Medulla oblongata (tissue), 1 donor: Measurements from ENCODE around the gene PINK1.
"Not testable (repeated sequence)": the region's sequence is repeated elsewhere in the genome, so short reads cannot be mapped to it uniquely, and the experiment has no call there.

Experiments
- DNase-seq: peaks from one replicate; pipeline ENCODE4 v3.0.0-alpha.2; 2015; ENCODE audit errors: extremely low spot score

PINK1 gene

DNA sequence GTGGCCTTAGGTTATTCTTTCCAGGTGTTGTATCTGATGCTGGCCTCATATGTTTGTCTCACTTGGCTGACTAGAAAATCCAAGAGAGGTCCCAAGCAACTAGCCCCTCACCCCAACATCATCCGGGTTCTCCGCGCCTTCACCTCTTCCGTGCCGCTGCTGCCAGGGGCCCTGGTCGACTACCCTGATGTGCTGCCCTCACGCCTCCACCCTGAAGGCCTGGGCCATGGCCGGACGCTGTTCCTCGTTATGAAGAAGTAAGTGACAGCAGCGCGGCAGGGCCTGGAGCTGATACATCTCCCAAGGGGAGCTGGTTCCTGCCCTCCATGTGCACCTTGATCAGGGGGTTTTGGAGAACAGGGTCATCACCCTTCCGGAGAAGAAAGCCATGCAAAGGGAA is 11.2 kb downstream of the PINK1 start:
- DNase-seq: no peak

DNA sequence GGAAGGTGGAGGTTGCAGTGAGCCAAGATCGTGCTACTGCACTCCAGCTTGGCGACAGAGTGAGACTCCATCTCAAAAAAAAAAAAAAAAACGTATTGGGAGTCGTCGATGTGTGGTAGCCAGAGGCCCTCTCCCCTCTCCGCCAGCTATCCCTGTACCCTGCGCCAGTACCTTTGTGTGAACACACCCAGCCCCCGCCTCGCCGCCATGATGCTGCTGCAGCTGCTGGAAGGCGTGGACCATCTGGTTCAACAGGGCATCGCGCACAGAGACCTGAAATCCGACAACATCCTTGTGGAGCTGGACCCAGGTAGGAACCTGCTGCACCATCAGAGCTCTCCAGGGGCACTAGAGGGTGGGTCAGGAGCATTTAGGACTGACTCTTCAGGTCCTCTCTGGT is 12.2 kb downstream of the PINK1 start:
- DNase-seq: no peak

DNA sequence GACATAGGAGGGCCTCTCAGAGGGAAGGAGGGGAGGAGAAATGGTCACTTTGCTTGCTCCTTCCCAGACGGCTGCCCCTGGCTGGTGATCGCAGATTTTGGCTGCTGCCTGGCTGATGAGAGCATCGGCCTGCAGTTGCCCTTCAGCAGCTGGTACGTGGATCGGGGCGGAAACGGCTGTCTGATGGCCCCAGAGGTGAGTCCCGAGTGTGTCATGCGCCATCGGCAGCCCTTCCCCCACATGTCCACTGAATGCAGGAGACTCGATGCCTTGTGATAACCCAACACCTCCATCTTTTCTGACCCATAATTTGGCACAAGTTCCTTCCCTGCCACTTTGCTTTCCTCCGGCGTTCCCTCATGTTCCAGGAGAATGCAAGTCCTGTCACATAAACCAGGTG is 15.2 kb downstream of the PINK1 start:
- DNase-seq: no peak

DNA sequence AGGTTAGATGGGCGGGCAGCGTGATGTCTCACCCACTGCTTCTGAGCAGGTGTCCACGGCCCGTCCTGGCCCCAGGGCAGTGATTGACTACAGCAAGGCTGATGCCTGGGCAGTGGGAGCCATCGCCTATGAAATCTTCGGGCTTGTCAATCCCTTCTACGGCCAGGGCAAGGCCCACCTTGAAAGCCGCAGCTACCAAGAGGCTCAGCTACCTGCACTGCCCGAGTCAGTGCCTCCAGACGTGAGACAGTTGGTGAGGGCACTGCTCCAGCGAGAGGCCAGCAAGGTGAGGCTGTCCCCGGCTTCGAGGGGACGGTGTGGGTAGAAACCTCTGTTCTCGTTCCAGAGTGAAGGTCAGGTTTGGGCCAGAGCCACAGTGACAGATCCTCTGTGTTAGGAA is 15.7 kb downstream of the PINK1 start:
- DNase-seq: no peak

DNA sequence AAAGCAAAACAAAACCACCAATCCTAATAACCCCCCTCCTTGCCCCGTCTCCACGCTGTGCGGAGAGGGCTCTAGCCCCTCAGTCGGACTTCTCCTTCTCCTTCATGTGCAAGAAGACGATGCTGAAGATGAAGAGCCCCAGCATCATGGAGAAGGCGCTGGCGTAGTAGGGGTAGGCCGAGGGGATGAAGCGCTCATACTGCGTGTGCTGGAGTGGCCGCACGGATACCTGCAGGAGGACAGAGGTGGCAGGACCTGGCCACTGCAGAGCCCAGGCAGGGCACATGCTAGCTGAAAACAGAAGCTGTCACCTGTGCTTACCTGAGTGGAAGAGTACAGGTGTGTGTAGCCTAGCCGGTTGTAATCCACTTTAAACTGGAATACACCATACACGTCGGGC is 19.0 kb downstream of the PINK1 start:
- DNase-seq: no peak

DNA sequence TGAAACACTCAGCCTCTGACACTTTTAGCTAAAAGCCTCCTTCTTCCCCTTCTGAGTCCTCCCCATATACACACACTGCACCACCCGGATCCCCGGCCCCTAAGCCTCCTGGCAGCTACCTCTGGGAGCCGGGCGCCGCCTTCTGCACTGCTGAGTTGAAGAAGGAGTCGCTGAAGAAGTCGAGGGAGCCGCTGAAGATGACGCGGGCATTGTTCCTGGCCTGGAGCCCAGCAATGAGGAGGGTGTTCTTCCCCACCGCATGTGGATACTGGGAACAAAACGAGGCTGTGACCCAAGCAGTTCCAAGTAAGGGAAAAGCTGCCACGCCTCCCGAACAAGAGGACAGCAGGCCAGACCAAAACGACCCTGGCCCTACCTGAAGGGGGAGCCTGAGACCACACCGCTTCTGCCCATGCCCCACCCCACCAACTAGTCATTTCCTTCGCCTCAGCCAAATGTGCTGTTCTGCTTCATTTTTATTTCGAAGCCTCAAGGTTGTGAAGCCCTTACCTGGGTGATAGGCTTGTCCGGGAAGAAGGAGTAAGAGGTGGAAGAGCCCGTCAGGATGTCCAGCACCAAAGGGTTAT is 20.9 kb downstream of the PINK1 start:
- DNase-seq: peak; percentile 20

DNA sequence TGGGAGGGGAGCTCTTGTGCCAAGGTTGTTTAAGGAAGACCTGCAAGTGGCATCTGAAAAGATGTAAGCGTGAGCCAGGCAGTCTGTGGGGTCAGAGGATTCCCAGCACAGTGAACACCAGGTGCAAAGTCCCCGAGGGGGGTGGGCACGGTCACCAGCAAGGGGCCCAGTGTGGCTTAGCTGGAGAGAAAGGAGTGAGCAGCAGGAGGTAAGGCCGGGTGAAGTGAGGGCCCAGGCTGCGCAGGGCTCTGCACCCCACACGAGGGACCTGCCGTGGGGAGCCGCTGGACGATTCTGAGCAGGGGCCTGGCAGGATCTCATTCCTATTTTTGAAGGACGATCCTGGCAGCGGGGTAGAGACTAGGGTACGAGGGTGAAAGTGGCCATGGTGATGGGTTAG is 23.8 kb downstream of the PINK1 start:
- DNase-seq: no peak

DNA sequence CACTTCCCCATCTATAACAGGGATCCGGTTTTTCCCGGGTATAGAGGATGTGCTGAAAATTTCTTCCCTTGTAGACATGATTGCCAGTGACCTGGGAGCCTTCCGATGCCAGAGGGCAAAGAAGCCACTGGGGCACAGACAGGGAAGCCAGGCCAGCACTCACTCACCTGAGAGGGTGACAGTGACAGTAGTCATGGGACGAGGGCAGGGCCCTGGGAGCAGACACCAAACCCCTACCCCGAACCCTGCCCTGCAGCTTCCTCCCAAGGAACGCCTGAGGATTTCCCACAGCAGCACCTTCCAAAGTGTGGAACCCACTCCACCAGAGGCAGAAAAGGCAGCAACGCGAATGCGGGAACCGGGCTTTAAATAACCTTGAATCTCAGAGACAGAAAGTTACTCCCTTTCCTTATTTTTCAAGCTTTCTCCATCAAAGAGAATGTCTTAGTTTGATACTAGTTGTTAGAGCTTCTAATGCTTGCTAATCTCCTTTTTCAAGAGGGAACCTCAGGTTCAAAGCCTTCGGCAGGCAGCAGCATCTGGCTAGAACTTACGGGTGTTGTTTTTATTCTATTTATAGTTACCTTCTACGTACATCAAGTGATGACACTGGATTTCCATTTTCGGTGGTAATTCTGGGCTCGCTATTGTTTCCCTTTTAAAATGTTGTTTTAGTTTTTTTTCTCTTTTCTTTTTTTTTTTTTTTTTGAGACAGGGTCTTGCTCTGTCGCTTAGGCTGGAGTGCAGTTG is 25.1 kb downstream of the PINK1 start:
- DNase-seq: no peak

DNA sequence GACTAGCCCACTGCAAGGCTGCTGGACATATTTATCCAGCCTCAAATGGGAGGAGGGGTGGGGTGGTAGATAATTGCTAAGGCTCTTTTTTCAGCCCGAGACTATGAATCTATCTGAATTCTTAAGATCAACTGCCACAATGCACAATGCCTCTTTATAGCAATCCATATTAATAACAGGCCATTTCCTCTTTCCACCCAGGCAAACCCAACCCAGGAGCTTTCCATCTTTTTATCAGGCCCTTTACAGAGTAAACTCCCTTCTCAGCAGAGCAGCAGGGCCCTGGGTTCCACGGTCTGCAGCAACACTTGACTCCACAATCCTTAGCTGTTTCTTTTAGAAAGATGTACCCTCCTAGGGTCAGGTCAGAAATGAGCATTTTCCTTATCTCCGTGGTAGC is 27.1 kb downstream of the PINK1 start:
- no peak for DNase-seq

DNA sequence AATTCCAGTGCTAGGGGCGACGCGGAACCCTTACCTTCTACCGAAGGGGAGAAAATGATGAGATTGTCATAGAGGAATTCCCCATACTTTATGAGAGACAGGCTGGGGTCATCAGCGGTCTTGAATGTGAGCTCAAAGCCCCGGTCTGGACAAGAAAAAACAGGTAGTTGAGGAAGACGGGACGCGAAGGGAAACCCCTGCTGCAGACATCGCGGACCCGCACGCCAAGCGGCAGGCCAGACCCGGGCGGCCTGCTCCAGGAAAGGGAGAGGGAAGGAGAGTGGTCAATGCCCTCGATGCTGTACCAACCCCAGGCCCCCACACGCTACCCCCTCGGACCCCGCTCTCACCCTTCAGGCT is 27.6 kb downstream of the PINK1 start:
- DNase-seq: no peak

DNA sequence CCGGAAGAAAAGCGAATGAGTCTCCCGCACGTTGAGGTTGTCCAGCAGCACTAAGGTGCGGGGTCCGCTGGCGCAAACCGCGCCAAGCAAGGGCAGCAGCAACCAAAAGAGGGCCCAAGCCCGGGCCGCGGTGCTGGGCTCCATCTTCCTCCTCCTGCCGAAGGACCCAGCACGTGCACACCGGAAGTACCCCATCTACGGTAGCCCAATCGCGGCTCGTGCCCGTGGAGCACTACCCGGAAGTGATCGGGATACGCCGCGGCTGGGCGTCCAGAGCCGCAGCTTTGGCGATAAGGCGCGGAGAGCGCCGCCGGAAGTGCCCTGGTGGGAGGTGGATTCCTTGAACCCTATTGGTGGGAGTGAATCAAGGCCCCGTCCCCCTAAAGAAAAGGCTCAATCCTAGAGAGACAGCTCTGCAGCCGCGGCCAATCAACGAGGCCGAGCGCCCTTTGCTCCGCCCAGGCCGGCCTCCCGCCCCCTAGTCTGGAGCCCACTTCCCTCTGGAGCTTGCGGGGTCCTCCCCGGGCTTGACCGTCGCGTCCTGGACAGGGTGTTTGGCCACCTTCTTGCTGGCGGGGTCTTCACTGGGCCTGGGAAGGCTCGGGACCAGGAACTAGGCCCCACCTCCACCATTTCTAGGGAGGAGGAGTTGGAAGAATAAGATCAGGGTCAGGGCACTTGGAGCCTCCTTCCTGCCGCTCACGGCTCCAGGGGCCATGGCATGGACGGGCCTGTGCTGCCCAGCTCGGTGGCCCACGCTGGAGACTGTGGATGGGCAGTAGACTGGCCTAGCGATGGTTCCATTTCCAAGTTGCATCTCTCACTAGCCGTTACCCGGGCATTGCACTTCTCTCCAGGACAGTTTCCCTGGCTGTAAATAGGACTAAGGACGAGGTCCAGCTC is 28.2 kb downstream of the PINK1 start, which contains the start of gene DDOST:
TSS of gene DDOST (minus strand) at position 163 of the 903 bp plus-strand sequence. CDS start at position 144, 19 bp downstream.
- DNase-seq: peak; percentile 99

DNA sequence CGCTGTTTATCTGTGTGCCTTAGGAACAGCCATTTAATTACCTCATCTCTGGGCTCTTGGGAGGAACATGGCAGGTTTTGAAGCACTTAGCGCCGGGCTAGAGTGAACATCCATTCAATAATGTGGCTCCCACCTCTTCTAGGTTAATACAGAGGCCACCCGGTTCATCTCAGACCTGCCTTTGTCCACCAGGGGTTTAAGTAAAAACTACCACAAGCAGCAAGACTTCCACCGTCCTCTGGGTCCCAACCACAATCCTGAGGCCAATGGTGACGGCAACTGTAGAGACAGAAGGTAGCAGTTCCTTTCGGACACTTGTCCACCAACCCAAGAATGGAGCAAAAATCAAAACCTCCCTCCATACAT is 28.8 kb downstream of the PINK1 start:
- DNase-seq: no peak

DNA sequence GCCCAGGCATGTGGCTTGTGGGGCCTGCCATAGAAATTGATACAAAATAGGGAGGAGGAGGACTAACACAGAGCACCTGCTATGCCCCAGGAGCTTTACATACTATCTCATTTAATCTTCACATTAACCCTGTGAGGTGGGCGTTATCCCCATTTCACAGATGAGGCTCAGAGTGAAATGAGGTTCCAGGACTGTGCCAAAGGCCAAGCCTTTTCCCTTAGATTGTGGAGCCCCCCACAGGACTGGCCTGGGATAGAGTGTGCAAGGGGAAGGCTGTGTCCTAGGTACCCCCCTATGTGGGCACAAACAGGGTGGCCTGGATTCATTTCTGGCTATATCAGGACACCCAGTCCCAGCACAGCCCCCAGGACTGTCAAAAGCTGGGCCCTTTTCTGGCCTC is 30.1 kb downstream of the PINK1 start:
- DNase-seq: no peak

DNA sequence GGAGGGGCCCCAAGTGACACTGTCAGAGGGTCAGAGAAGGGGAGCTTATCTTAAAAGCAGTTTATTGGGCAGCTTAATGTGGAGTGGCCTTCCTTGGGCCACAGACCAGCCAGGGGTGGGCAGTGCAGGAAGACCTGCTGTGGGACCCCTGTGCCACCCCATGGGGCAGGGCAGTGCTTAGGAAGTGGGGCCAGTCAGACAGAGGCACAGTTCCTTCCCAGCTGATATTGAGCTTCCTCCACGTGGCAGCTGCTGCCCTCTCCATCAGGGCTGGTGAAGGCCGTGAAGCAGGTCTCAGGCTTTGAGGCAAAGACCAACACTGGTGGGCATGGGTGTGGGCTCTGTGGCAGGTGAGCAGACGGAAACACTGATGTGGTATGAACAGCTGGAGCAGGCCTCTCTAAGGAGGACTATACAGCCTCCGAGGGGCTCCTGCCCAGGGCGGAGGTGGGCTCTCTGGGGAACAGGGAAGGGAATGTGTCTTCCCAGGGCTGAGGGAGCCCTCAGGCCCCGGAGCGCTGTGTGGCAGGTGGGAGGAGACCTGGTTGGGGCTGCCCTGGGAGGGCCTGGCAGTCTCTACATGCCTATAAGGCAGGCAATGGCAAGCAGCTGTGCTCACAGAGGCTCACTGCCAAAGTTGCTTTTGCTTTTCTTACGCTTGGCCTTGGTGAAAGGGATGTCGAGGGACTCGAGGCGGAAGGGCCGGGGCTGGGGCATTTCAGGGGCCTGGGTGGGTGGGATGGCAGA is 30.9 kb downstream of the PINK1 start:
- no peak for DNase-seq

DNA sequence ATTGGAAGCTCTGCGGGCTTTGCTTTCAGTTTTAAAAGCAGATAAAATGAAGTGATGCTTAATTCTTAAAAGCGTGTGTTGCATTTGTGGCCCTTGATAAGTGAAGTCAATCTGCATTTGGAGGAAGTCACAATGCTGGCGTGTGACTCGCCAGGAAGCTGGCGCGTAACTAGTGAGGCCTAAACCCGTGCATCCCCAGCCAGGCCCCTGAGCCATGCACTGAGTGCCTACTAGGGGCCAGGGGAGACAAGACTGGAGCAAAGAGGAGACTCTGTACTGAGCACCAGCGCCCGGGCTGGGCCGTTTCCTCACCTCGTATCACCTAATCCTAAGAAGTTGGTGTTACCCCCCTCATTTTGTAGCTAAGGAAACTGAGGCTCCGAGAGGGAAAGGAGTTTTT is 32.5 kb downstream of the PINK1 start:
- no peak for DNase-seq

DNA sequence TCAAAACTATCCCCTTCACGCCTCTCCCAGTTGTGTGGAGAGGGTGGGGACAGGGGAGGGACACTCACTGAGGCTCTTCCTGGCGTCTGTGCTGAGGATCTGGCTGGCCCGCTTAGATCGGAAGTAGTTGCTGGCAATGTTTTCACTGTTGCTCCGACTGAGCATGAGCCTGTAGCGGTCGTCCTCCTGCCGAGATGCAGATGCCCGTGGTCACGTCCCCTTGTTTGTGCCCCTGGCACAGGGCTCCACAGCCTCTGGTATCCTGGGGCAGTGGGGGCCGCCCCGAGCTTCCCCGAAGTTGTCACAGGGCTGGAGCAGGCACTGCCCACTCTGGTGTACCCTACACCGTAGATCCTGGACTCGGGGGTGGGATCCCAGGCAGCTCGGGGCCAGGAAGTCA is 32.9 kb downstream of the PINK1 start:
- no peak for DNase-seq

DNA sequence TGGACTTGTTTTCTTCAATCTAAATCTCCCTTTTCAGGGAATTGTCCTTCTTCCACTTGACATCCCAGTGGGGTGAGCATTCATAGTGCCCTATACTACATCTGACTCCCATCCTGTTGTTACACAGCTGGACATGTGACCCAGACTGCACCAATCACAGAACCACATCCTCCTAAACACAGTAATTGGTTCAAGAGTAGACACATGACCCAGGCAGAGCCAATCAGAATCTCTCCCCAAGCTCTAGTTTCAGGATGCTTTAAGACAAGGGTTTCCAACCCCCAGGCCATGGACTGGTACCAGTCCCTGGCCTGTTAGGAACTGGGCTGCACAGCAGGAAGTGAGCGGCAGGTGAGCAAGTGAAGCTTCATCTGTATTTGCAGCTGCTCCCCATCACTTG is 33.5 kb downstream of the PINK1 start:
- DNase-seq: no peak

DNA sequence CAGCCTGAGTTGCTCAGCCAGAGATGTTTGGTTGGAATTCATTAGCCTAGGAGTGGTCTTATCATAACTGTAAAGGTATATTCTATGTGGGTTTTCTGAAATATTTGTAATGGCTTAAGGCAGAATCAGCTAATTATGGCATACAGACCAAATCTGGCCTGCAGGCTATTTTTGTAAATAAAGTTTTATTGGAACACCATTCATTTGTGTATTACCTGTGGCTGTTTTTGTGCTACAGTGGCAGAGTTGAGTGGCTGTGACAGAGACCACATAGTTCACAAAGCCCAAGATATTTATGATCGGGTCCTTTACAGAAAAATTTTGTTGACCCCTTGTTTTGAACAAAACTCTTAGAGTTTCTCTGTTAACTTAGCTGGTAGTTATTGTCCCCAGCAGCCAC is 35.3 kb downstream of the PINK1 start:
- DNase-seq: no peak

DNA sequence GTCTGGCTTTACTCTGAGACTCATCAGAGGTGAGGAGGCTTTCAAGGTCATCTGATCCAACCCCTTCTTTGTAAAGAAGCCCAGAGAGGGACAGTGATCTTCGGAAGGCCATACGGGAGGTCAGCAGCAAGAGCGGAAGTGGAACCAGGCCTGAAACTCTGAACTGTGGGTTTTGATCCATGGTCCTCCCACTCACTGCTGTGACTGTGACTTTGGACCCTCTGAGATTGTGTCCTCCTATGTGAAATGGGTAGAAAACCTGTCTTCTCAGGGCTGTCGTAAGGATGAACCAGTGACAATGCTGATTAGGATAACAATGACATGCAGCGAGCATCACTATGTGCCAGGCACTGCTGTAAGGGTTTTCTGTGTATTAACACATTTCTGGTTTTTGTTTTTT is 37.7 kb downstream of the PINK1 start:
- no peak for DNase-seq

DNA sequence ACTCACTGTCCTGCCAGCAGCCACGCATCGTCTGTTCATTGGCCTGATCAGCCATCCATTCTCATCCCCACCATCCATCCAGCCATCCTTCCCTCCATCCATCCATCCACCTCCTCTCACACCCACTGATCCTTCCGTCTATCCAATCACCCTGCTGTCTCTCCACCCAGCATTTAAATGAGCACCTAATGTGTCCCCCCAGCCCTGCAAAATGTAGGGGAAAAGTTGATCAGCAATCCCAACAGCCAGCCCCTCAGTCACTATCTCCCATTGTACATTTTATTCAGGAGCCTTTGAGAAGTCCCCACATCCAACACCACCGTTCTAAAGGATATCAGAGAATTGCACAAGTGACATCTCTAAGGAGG is 39.0 kb downstream of the PINK1 start:
- DNase-seq: no peak

DNA sequence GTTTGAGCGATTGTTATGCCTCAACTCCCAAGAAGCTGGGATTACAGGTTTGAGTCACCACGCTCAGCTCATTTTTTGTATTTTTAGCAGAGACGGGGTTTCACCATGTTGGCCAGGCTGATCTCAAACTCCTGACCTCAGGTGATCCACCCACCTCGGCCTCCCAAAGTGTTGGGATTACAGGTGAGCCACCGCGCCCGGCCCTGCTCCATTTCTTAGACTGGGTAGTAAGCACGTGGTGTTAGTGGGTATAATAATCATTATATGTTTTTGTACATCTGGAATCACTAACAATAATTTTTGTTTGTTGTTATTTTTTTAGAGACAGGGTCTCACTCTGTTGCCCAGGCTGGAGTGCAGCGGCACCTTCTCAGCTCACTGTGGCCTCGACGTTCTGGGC is 40.4 kb downstream of the PINK1 start:
- DNase-seq: not testable (repeated sequence)

DNA sequence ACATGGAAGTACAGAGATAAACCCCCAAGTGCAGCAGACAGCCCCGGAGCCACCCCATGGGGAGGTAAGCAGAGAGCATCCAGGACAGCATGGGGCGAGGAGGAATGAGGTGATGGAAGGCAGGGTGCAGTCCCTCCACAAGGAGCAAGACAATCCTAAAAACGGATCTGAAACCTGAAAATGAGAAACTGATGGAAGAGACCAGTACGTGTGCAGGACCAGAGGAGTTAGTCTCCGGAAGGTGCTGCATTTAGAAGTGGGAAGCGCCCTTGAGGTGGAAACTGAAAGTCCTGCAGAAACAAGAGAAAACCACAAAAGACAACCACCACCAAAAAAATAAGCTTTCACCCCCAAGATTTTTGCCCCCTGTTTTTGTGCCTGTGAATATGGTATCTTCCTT is 45.3 kb downstream of the PINK1 start:
- peak; percentile 61 for DNase-seq
